ENCODE measurements around the gene RASL10A.
A peak's percentile ranks its signal among the peaks of the same experiment; 100 is the strongest.

Gene RASL10A

GRCh38 chr22:29328055-29328454 lies 12.6 kb upstream of the RASL10A start:
- Histone ChIP-seq H3K36me3 (ENCODE audit: insufficient read depth, low read depth, low read length) (peaks cover 43% of the 10 kb centered on the region), H3K9me3 (ENCODE audit: insufficient read depth, low read depth, low read length) (no peaks in the 10 kb centered on the region), H3K27me3 (ENCODE audit: insufficient read depth, low read length) (no peaks in the 10 kb centered on the region), H3K27ac (ENCODE audit: low read length) (no peak overlapping the region), H3K4me1 (ENCODE audit: insufficient read depth, low read length) (no peaks in the 10 kb centered on the region), H3K9ac (ENCODE audit: low read depth, low read length) (no peak overlapping the region), H3K4me3 (ENCODE audit: low read length) (no peak overlapping the region)

GRCh38 chr22:29327089-29327764 lies 11.7 kb upstream of the RASL10A start:
- Histone ChIP-seq H3K9ac (ENCODE audit: low read depth, low read length) (no peak overlapping the region), H3K9me3 (ENCODE audit: insufficient read depth, low read depth, low read length) (no peaks in the 10 kb centered on the region), H3K4me1 (ENCODE audit: insufficient read depth, low read length) (no peaks in the 10 kb centered on the region)

GRCh38 chr22:29326481-29326880 lies 11.0 kb upstream of the RASL10A start:
- H3K27ac ChIP-seq (ENCODE audit: low read length): no peak overlapping the region
- H3K4me1 ChIP-seq (ENCODE audit: insufficient read depth, low read length): no peaks in the 10 kb centered on the region
- H3K27me3 ChIP-seq (ENCODE audit: insufficient read depth, low read length): no peaks in the 10 kb centered on the region
- no peak overlapping the region for H3K9ac ChIP-seq (ENCODE audit: low read depth, low read length)
- no peaks in the 10 kb centered on the region for H3K9me3 ChIP-seq (ENCODE audit: insufficient read depth, low read depth, low read length)
- H3K4me3 ChIP-seq (ENCODE audit: low read length): no peak overlapping the region
- peaks cover 34% of the 10 kb centered on the region for H3K36me3 ChIP-seq (ENCODE audit: insufficient read depth, low read depth, low read length)

More at GRCh38 chr22:29327089-29327764, 11.7 kb upstream of the RASL10A start:
- peaks cover 37% of the 10 kb centered on the region for H3K36me3 ChIP-seq (ENCODE audit: insufficient read depth, low read depth, low read length)
- H3K4me3 ChIP-seq (ENCODE audit: low read length): no peak overlapping the region
- no peak overlapping the region for H3K27ac ChIP-seq (ENCODE audit: low read length)
- no peaks in the 10 kb centered on the region for H3K27me3 ChIP-seq (ENCODE audit: insufficient read depth, low read length)

DNA sequence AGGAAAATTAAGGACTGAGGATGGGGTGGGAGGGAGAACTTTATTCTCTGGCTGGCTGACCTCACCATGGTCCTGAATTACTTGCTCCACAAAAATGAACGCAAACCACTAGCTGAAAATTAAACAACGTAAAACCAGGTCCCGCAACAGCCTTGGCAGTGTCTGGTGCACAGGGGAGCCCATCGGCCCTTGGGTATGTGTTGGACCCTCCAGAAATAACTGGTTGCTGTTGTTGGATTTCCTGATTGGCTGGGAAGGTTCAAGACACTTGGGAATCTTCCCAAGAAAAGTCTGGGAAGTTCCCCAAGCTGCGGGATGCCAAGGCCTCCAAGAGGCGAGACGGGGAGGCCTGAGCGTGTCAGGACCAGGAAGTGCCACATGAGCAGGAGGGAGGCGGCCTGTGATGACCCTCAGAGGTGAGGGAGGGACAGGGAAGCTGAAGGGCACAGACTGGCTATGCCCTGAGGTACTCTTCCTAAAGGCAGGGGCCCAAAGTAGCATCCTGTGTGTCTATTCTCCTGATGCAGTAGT lies 10.4 kb upstream of the RASL10A start:
- Histone ChIP-seq H3K36me3 (ENCODE audit: insufficient read depth, low read depth, low read length) (peaks cover 29% of the 10 kb centered on the region), H3K4me3 (ENCODE audit: low read length) (no peak overlapping the region), H3K9me3 (ENCODE audit: insufficient read depth, low read depth, low read length) (no peaks in the 10 kb centered on the region), H3K4me1 (ENCODE audit: insufficient read depth, low read length) (no peaks in the 10 kb centered on the region), H3K27ac (ENCODE audit: low read length) (no peak overlapping the region), H3K9ac (ENCODE audit: low read depth, low read length) (no peak overlapping the region), H3K27me3 (ENCODE audit: insufficient read depth, low read length) (no peaks in the 10 kb centered on the region)

- Histone ChIP-seq H3K9me3 (ENCODE audit: insufficient read depth, low read depth, low read length) (no peaks in the 10 kb centered on the region), H3K9ac (ENCODE audit: low read depth, low read length) (no peak overlapping the region), H3K27ac (ENCODE audit: low read length) (no peak overlapping the region), H3K27me3 (ENCODE audit: insufficient read depth, low read length) (no peaks in the 10 kb centered on the region), H3K4me1 (ENCODE audit: insufficient read depth, low read length) (no peaks in the 10 kb centered on the region), H3K36me3 (ENCODE audit: insufficient read depth, low read depth, low read length) (peaks cover 25% of the 10 kb centered on the region), H3K4me3 (ENCODE audit: low read length) (no peak overlapping the region)
Observed at GRCh38 chr22:29325356-29325755, 9.9 kb upstream of the RASL10A start.

DNA sequence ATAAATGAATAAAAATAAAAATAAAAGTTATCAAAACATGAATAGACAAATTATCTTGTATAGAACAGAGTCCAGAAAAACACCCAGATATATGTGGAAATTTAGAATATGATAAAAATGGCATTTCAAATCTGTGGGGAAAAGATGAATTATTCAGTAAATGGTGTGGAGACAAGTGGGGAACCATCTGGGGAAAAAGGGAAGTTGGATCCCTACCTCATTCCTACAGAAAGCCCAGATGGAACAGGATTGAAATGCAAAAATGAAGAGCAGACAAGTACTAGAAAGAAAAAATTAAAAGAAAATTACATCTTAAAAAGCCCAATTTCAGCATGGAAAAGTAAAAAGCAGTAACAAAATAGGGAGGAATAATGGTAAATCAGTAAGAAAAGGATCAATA lies 8.1 kb upstream of the RASL10A start:
- Histone ChIP-seq H3K9ac (ENCODE audit: low read depth, low read length) (no peak overlapping the region), H3K4me3 (ENCODE audit: low read length) (no peak overlapping the region), H3K27ac (ENCODE audit: low read length) (no peak overlapping the region), H3K27me3 (ENCODE audit: insufficient read depth, low read length) (no peaks in the 10 kb centered on the region), H3K9me3 (ENCODE audit: insufficient read depth, low read depth, low read length) (no peaks in the 10 kb centered on the region), H3K4me1 (ENCODE audit: insufficient read depth, low read length) (no peaks in the 10 kb centered on the region), H3K36me3 (ENCODE audit: insufficient read depth, low read depth, low read length) (0 out of 2 replicates have a peak, but pooled peaks cover 11% of the 10 kb centered on the region)

DNA sequence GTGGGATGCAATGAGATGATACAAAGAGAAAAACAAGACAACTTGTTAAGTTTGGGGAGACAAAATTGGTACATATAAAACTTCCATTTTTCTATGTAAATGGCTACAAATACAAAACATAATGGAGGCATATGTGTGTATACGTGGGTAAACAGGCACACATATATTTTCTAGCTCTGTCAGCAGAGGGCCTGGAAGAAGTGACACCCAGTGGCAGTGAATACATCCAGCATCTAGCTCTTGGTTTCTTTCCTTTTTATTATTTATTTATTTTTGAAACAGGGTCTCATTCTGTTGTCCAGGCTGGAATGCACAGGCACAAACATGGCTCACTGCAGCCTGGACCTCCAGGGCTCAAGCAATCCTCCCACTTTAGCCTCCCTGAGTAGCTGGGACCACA lies 5.0 kb upstream of the RASL10A start:
- no peaks in the 10 kb centered on the region for H3K9me3 ChIP-seq (ENCODE audit: insufficient read depth, low read depth, low read length)
- H3K9ac ChIP-seq (ENCODE audit: low read depth, low read length): no peak overlapping the region
- H3K27ac ChIP-seq (ENCODE audit: low read length): no peak overlapping the region
- no peaks in the 10 kb centered on the region for H3K4me1 ChIP-seq (ENCODE audit: insufficient read depth, low read length)
- peaks cover 20% of the 10 kb centered on the region for H3K27me3 ChIP-seq (ENCODE audit: insufficient read depth, low read length)
- H3K36me3 ChIP-seq (ENCODE audit: insufficient read depth, low read depth, low read length): no peaks in the 10 kb centered on the region
- no peak overlapping the region for H3K4me3 ChIP-seq (ENCODE audit: low read length)

- H3K27ac ChIP-seq (ENCODE audit: low read length): no peak overlapping the region
- no peak overlapping the region for H3K9ac ChIP-seq (ENCODE audit: low read depth, low read length)
- no peaks in the 10 kb centered on the region for H3K36me3 ChIP-seq (ENCODE audit: insufficient read depth, low read depth, low read length)
- no peaks in the 10 kb centered on the region for H3K9me3 ChIP-seq (ENCODE audit: insufficient read depth, low read depth, low read length)
- no peak overlapping the region for H3K4me3 ChIP-seq (ENCODE audit: low read length)
- no peaks in the 10 kb centered on the region for H3K4me1 ChIP-seq (ENCODE audit: insufficient read depth, low read length)
- peaks cover 35% of the 10 kb centered on the region for H3K27me3 ChIP-seq (ENCODE audit: insufficient read depth, low read length)
Observed at GRCh38 chr22:29319072-29319471, 3.6 kb upstream of the RASL10A start.

DNA sequence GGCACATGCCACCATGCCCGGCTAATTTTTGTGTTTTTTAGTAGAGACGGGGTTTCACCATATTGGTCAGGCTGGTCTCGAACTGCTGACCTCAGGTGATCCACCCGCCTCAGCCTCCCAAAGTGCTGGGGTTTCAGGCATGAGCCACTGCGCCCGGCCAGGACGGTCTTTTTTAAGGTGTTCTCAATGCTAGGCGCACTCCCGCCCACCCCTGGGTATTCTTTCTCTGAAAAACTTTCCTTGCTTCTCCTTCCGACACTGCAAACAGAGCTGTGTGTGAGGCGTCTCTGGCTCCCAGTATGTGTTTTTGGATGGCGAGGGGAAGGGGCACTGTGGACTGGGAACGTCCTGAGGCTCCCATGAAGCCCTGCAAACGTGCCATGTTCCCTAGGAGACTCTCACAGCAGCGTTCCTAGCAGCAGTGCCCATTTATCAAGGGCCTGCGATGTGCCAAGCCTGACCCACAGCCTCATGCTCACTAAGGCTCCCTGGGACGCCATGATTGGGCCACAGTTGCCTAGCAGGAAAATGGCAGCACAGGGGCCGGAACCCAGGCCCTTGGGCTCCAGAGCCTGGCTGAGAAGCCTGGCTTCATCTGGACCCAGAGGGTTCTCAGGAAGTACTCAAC lies 2.4 kb upstream of the RASL10A start:
- Histone ChIP-seq H3K27me3 (ENCODE audit: insufficient read depth, low read length) (peaks cover 46% of the 10 kb centered on the region), H3K4me3 (ENCODE audit: low read length) (no peak overlapping the region), H3K36me3 (ENCODE audit: insufficient read depth, low read depth, low read length) (no peaks in the 10 kb centered on the region), H3K9me3 (ENCODE audit: insufficient read depth, low read depth, low read length) (no peaks in the 10 kb centered on the region), H3K9ac (ENCODE audit: low read depth, low read length) (no peak overlapping the region), H3K4me1 (ENCODE audit: insufficient read depth, low read length) (no peaks in the 10 kb centered on the region), H3K27ac (ENCODE audit: low read length) (no peak overlapping the region)

- Histone ChIP-seq H3K9me3 (ENCODE audit: insufficient read depth, low read depth, low read length) (no peaks in the 10 kb centered on the region), H3K4me3 (ENCODE audit: low read length) (peak overlapping the region; percentile 22; the same call in 1 of the 2 replicates), H3K4me1 (ENCODE audit: insufficient read depth, low read length) (no peaks in the 10 kb centered on the region), H3K36me3 (ENCODE audit: insufficient read depth, low read depth, low read length) (no peaks in the 10 kb centered on the region), H3K27me3 (ENCODE audit: insufficient read depth, low read length) (peaks cover 54% of the 10 kb centered on the region), H3K27ac (ENCODE audit: low read length) (no peak overlapping the region), H3K9ac (ENCODE audit: low read depth, low read length) (no peak overlapping the region)
Observed at GRCh38 chr22:29316141-29316828, 788 bp upstream of the RASL10A start.

DNA sequence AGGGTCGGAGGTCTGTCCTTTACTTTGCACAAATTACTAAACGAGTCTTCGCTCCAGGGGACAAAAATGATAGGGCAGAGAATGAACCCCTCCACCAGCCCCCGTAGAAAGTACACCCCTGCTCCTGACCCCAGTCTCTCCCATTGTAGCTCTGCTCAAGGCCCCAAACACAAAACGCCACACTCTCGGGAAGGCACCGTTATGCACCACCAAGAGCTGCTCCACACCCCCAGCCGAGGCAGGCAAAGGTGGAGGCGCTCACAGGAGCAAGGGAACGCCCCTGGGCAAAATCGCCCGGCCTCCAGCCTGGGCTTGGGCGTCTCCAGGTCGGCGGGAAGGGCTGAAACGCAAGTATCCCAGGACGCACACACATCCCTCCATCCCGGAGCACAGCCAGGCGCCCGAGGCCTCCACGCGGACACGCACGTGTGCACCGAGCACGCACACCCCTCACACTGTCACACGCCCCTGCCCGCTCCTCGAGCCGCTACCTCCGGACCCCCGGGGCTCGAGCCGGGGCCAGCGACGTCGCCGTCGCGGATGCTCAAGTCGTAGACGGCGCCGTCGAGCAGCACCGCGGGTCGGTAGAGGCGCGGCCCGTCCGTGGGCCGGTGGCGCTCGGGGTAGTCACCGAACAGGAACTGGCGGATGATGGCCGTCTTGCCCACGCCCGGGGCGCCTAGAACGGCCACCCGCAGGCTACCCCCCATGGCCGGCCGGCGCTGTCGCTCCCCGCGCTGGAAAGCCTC lies 786 bp downstream of the RASL10A start:
- Histone ChIP-seq H3K36me3 (ENCODE audit: insufficient read depth, low read depth, low read length) (no peaks in the 10 kb centered on the region), H3K9me3 (ENCODE audit: insufficient read depth, low read depth, low read length) (no peaks in the 10 kb centered on the region), H3K27ac (ENCODE audit: low read length) (no peak overlapping the region), H3K27me3 (ENCODE audit: insufficient read depth, low read length) (peaks cover 54% of the 10 kb centered on the region), H3K4me3 (ENCODE audit: low read length) (peak overlapping the region; percentile 30; the same call in 1 of the 2 replicates), H3K4me1 (ENCODE audit: insufficient read depth, low read length) (no peaks in the 10 kb centered on the region), H3K9ac (ENCODE audit: low read depth, low read length) (no peak overlapping the region)
